Endothelial cell of umbilical vein (primary cell): ENCODE data around the gene COX5A.

Source experiments
- EZH2 ChIP-seq: IDR thresholded peaks from 2 replicates; pipeline ENCODE4 v1.6.1; 2012; ENCODE audit warnings: borderline replicate concordance, low read depth, mild to moderate bottlenecking, moderate library complexity, low read length, inconsistent platforms; ENCODE audit not compliant: severe bottlenecking
- POLR2A ChIP-seq: IDR thresholded peaks from 2 replicates; pipeline ENCODE4 v1.6.1; 2012; ENCODE audit warnings: low read depth, mild to moderate bottlenecking, control low read depth, low read length
- POLR2AphosphoS5 ChIP-seq: IDR thresholded peaks from 2 replicates; pipeline ENCODE4 v1.6.1; 2012; ENCODE audit warnings: low read depth, mild to moderate bottlenecking, control low read depth, low read length, moderate library complexity; ENCODE audit not compliant: insufficient read depth
- TF ChIP-seq, protein P1 (sequence below), 2 donors: IDR thresholded peaks; 1 replicate in 1 of 2; 2 replicates in 1 of 2; pipeline ENCODE4 v1.5.1; 2011; ENCODE audit warnings: low read length in 2 of 2, mild to moderate bottlenecking in 2 of 2, moderate library complexity in 2 of 2, control low read depth in 1 of 2, inconsistent platforms in 1 of 2, low read depth in 1 of 2; ENCODE audit not compliant: insufficient read depth in 1 of 2; ENCODE audit errors: extremely low read depth in 1 of 2

DNA sequence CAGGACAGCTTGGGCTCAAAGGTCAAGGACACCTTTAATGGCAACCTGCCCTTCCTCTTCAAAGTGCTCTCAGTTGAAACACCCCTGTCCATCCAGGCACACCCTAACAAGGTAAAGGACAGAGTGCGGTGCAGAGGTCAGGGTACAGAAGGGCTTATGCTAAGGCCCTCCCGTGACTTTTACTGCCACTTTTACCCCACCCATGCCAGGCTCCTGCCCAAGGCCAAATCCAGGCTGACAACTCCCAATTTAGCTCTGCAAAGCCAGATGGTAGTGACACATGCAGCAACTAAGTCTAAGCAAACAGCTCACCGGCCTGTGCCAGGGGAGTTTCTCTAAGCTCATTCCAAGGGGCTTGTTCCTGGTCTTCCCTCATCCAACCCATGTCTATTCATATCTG lies 46.4 kb downstream of the COX5A start:
- TF ChIP-seq POLR2AphosphoS5 (no peak), POLR2A (no peak), EZH2 (no peak)
- TF ChIP-seq, protein P1, sequence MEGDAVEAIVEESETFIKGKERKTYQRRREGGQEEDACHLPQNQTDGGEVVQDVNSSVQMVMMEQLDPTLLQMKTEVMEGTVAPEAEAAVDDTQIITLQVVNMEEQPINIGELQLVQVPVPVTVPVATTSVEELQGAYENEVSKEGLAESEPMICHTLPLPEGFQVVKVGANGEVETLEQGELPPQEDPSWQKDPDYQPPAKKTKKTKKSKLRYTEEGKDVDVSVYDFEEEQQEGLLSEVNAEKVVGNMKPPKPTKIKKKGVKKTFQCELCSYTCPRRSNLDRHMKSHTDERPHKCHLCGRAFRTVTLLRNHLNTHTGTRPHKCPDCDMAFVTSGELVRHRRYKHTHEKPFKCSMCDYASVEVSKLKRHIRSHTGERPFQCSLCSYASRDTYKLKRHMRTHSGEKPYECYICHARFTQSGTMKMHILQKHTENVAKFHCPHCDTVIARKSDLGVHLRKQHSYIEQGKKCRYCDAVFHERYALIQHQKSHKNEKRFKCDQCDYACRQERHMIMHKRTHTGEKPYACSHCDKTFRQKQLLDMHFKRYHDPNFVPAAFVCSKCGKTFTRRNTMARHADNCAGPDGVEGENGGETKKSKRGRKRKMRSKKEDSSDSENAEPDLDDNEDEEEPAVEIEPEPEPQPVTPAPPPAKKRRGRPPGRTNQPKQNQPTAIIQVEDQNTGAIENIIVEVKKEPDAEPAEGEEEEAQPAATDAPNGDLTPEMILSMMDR (IDR thresholded peaks at IDR 0.05; ENCODE audit: extremely low read depth in 1 of 2, insufficient read depth in 1 of 2, low read depth in 1 of 2, low read length in 2 of 2), result no peak
